ENCODE data around the gene TMEM37.

TMEM37 gene

GRCh38 chr2:119417908-119418307, 13.7 kb upstream of the TMEM37 start:
- in situ Hi-C loops (cut with MboI; ENCODE audit: low sequenced_read_pairs) = no loop called here

DNA sequence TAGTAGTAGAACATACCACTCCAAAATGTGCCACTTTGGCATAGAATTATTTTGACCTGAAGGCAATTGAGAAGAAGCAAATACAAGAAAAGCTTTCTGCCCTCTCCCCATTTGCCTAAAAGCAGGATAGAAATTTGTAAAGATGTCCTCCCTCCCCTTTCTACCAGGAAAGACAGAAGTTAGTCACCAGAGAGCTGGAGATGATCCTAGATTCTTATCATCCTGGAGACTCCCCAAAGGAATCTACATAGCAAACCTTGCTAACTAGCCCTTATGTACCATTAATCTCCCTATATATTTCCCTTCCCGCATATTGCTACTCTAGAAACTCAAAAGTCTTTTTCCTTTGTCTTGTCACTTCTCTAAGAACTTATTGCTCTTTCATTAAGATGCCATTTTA, 12.6 kb upstream of the TMEM37 start:
- in situ Hi-C loops (cut with MboI; ENCODE audit: low sequenced_read_pairs) = no loop called here

GRCh38 chr2:119419803-119420508, 11.7 kb upstream of the TMEM37 start:
- in situ Hi-C loops (cut with MboI; ENCODE audit: low sequenced_read_pairs) = no loop called here

DNA sequence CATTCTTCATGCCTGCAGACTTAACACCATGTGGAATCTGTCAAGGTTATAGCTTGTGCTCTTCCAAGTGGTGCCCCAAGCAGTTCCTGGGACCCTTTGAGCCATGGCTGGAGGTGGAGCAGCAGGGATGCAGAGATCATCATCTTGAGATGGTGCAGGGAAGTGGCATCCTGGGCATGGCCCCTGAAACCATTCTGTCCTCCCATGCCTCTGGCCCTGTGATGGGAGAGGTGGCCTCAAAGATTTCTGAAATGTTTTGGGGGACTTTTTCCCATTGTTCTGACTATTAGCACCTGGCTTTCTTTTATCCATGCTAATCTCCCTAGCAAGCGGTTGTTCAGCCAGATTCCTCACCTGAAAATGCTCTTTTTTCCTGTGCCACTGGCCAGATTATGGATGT, 10.3 kb upstream of the TMEM37 start:
- in situ Hi-C loops (cut with MboI; ENCODE audit: low sequenced_read_pairs) = no loop called here

DNA sequence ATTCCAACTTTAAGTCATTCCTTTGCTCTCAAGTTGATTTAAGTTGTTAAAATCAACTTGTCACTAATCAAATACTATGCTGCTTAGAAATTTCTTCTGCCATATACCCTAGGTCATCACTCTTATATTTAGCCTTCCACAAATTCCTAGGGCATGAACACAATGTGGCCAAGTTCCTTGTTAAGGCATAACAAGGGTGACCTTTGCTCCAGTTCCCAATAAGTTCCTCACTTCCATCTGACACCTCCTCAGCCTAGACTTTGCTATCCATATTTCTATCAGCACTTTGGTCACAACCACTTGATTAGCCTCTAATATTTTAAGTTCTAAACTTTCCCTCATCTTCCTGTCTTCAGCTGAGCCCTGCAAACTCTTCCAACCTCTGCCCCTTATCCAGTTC, 9.9 kb upstream of the TMEM37 start:
- in situ Hi-C loops (cut with MboI; ENCODE audit: low sequenced_read_pairs) = no loop called here

- in situ Hi-C loops (cut with MboI; ENCODE audit: low sequenced_read_pairs) = no loop called here
These were observed 9.1 kb upstream of the TMEM37 start for GRCh38 chr2:119422360-119423107.

GRCh38 chr2:119423108-119423444, 8.6 kb upstream of the TMEM37 start:
- in situ Hi-C loops (cut with MboI; ENCODE audit: low sequenced_read_pairs) = no loop called here

- in situ Hi-C loops (cut with MboI; ENCODE audit: low sequenced_read_pairs) = no loop called here
These were observed 7.8 kb upstream of the TMEM37 start for GRCh38 chr2:119423811-119424210.

DNA sequence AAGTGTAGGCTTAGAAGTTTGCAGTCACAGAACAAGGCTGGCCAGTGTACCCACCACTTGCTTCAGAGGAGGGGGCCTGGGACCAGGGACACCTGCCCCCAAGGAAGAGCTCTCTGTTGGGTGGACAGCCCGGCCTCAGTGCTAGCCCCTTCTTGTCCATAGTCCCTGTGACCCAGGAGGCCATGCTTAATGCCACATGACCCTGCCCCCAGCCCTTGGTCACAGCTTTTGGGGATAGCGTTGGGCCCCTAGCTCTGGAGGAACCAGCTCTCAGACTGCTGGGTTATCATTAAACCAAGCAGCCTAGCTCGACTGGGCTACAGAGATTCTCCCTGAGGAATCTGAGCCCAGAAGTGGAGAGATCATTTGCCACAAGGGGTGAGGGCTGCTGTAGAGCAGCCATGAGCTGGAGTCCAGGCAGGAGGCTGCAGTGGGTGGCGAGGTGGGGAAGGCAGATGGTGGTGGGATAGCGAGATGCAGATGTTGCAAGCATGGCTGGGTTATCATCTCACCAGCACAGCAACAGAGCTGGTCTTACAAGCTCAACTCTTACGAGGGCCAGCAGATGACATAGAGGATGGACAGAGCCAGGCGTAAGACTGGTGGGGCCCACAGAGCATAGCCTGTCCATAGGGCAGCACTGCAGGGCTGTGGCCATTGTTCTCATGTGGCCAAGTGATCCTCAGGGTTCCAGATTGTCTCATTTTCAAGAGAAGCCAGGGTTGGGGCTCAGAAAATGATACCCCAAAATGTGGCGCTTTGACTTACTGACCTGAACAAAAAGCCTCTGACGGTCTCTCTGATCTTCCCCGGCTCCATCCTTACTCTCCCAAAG, 7.2 kb upstream of the TMEM37 start:
- in situ Hi-C loops (cut with MboI; ENCODE audit: low sequenced_read_pairs) = no loop called here

DNA sequence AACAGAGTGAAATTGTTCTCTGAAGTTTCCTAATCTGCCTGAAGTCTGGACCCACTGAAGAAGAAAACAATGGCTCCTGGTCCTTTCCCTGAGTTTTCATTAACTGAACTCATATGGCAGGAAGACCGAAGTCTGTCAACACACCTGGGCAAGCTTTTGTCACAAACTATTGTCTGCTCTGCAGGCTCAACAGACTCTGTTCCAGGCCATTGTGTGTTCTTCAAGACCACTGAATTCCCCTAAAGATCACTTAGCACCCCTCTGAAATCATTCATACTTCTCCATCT, 6.6 kb upstream of the TMEM37 start:
- in situ Hi-C loops (cut with MboI; ENCODE audit: low sequenced_read_pairs) = no loop called here

GRCh38 chr2:119425620-119426395, 5.8 kb upstream of the TMEM37 start:
- in situ Hi-C loops (cut with MboI; ENCODE audit: low sequenced_read_pairs) = no loop called here

- in situ Hi-C loops (cut with MboI; ENCODE audit: low sequenced_read_pairs) = no loop called here
These were observed 5.3 kb upstream of the TMEM37 start for GRCh38 chr2:119426396-119426675.

DNA sequence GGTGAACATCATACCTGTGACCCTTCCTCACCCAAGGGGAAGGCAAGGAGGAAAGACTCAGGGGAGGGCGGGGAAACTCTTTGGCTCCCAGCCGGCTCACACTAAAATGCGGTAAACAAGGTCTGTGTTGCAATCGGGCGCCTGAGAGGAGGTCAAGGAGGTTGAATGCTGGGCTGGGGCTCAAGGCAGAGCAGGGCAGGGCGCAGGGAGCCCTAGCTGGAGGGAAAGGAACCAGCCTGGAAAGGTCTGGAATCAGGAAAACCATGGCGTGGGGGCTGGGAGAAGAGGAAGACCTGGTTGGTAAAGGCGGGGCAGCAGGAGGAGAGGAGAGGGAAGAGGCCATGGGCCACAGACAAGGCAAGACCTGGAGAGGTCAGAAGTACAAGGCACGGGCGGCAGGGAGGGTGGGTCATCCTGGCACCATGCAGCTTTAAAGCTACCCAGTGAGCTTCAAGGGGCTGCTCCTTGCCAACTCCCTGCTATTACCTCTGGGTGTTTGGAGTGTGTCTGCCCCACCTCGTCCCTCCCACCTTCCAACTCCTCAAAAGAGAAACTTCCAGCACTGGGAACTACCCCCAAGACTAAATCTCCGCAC, 4.8 kb upstream of the TMEM37 start:
- in situ Hi-C loops (cut with MboI; ENCODE audit: low sequenced_read_pairs) = no loop called here

- in situ Hi-C loops (cut with MboI; ENCODE audit: low sequenced_read_pairs) = no loop called here
These were observed 3.9 kb upstream of the TMEM37 start for GRCh38 chr2:119427756-119428155.

DNA sequence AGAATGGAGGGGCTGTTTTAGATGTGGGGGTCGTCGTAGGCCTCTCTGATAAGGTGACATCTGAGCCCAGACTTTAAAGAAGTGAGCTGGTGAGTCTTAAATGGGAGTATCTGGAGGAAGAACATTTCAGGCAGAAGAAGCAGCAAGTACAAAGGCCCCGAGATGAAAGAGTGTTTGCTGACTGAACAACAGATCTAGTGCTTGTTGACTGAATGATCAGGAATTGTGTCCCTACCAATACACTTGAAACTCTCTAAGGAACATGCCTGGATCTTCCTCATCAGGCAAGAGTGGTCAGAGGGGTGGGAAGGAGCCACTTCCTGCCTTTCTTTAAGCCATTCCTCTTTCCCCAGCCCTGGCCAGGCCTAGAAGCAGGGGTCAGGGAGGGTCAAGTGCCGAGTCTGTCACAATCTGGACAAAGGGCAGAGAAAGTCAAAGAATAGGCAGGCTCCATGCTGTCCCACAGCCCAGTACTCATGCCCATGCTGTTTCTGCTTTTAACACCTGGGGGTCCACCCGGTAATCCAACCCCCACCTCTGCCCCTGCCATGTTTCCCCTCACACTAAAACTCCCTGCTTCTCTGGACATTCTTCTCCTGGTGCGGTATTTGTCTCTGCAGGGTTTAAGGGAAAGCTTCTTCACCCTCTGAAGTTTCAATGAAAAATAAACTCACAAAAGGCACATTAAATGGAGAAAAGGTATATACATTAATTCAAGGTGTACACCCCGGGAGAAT, 3.0 kb upstream of the TMEM37 start:
- in situ Hi-C loops (cut with MboI; ENCODE audit: low sequenced_read_pairs) = no loop called here

- in situ Hi-C loops (cut with MboI; ENCODE audit: low sequenced_read_pairs) = no loop called here
These were observed 2.3 kb upstream of the TMEM37 start for GRCh38 chr2:119429225-119429981.

- in situ Hi-C loops (cut with MboI; ENCODE audit: low sequenced_read_pairs) = no loop called here
These were observed 1.6 kb upstream of the TMEM37 start for GRCh38 chr2:119430023-119430498.

DNA sequence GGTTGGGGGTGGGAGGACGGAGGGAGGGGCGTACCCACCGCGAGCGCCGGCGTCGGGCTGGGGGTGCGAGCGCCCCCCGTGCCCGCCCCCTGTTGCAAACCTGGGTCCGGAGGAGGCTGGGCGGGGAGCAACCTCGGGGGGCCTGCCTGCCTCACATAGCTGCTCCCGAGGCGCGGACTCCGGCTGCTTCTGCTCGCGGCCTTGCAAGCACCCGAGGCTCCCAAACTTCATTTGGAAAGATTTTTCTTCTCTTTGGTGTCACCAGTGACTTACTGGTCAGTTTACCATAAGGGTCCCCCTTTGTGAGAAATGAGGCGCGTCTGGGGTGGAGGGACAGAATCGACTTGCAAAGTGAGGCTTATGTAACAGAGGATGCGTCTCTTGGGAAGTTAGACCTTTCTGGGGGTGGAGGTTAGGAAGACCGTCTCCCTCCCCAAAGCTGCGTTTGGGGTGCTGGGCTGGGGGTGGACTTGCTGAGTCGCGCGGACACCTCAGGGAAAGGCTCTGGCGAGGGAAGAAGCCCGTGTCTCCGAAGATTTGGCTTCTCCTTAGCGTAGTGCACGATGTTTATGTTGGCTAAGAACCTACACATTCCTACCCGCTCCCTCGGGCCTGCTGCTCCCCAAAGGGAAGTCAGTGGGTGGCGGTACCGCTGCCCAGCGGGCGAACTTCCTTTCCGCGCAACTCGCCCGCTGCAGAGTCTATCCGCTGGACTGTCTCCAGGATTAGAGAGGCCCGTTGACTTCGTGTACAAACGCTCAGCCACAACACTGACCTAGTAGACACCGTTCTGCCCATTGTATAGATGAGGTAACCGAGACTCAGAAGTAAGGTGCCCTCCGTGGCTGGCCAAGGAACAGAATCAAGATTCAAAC, 559 bp downstream of the TMEM37 start:
- in situ Hi-C loops (cut with MboI; ENCODE audit: low sequenced_read_pairs) = no loop called here

Data from HL-60/S4 treated with phorbol 12-myristate 13-acetate at 8.2 ng/mL for 4 days and 3 days (cell line).